Fibroblast of mammary gland (primary cell): ENCODE measurements around the gene PLA2G2C.

ENCODE experiments used
- DNase-seq: peaks from one replicate; pipeline ENCODE4 v3.0.0-alpha.2; 2010; ENCODE audit warnings: low read depth
- H3K4me3 ChIP-seq: 2 replicates; pipeline ENCODE4 v1.5.1; 2011; ENCODE audit warnings: low read depth, mild to moderate bottlenecking, low read length, moderate library complexity; ENCODE audit not compliant: control insufficient read depth
- TF ChIP-seq, protein P1 (sequence below): conservative IDR thresholded peaks from 2 replicates; pipeline ENCODE4 v1.5.1; 2011; ENCODE audit warnings: low read depth, low read length, inconsistent platforms; ENCODE audit not compliant: control insufficient read depth, insufficient read depth

The PLA2G2C gene

GRCh38 chr1:20119347-20119746 is 67.0 kb downstream of the PLA2G2C start, which contains the start of gene PLA2G2D:
TSS of gene PLA2G2D (minus strand) at chr1:20119536. CDS start at chr1:20119498, 38 bp downstream.
- DNase-seq = no peak
- H3K4me3 ChIP-seq = no peak within 1 kb of the TSS
- TF ChIP-seq, protein P1, sequence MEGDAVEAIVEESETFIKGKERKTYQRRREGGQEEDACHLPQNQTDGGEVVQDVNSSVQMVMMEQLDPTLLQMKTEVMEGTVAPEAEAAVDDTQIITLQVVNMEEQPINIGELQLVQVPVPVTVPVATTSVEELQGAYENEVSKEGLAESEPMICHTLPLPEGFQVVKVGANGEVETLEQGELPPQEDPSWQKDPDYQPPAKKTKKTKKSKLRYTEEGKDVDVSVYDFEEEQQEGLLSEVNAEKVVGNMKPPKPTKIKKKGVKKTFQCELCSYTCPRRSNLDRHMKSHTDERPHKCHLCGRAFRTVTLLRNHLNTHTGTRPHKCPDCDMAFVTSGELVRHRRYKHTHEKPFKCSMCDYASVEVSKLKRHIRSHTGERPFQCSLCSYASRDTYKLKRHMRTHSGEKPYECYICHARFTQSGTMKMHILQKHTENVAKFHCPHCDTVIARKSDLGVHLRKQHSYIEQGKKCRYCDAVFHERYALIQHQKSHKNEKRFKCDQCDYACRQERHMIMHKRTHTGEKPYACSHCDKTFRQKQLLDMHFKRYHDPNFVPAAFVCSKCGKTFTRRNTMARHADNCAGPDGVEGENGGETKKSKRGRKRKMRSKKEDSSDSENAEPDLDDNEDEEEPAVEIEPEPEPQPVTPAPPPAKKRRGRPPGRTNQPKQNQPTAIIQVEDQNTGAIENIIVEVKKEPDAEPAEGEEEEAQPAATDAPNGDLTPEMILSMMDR = no peak

GRCh38 chr1:20117236-20117635 is 69.1 kb downstream of the PLA2G2C start:
- no peak for DNase-seq
- H3K4me3 ChIP-seq = no peak overlapping the region
- TF ChIP-seq, protein P1 = no peak

DNA sequence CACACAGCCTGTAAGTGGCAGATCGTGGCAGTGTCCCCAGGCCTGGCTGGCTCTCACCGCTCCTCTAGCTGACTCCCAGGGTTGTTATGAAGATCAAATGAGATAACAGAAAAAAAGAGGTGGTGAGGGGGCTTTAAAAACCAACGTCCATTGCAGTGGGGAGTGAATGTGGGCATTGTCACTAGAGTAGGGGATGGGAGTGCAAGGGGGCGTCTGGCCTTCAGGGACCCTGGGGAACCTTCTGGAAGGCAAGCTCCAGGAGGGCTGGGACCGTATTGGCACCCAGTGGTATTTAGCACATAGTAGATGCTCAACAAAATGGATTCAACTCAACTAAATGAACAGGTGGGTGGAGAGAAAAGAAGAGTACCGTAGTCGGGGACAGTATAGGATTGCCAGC is 70.4 kb downstream of the PLA2G2C start:
- no peak overlapping the region for H3K4me3 ChIP-seq
- TF ChIP-seq, protein P1 = no peak
- no peak for DNase-seq

DNA sequence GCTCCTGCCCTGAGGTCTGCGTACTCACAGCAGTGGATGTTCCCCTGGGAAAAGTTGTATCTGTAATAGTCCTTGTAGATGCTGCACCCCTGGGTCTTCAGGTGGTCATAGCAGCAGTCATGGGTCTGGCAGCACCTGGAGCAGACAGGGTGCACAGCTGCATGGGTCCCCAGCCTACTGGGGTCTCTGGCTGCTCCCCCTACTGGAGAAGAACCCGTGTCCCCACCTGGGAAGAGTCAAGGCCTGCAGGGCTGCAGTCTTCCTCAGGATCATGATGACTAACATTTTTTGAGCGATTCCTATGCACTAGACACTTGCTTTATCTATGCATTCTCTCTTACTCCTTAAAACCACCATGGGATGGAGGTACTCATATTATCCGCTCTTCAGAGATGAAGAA is 70.8 kb downstream of the PLA2G2C start:
- DNase-seq = no peak
- TF ChIP-seq, protein P1 = no peak

GRCh38 chr1:20114021-20114648 is 72.2 kb downstream of the PLA2G2C start:
- H3K4me3 ChIP-seq = no peak overlapping the region
- TF ChIP-seq, protein P1 = no peak
- no peak for DNase-seq

More for the DNA sequence above, 70.8 kb downstream of the PLA2G2C start:
- no peak overlapping the region for H3K4me3 ChIP-seq
